Stimulated activated CD8-positive, alpha-beta memory T cell treated with anti-CD3 and anti-CD28 coated beads, Interleukin-2, amount 100 ng/mL, for 48 hours (primary cell): ENCODE measurements around the gene MRPL54.

Experiments used
- DNase-seq, 2 donors: peaks; one replicate each; pipeline ENCODE4 v3.0.0-alpha.2; 2020; ENCODE audit warnings: low read depth in 2 of 2

MRPL54 gene

DNA sequence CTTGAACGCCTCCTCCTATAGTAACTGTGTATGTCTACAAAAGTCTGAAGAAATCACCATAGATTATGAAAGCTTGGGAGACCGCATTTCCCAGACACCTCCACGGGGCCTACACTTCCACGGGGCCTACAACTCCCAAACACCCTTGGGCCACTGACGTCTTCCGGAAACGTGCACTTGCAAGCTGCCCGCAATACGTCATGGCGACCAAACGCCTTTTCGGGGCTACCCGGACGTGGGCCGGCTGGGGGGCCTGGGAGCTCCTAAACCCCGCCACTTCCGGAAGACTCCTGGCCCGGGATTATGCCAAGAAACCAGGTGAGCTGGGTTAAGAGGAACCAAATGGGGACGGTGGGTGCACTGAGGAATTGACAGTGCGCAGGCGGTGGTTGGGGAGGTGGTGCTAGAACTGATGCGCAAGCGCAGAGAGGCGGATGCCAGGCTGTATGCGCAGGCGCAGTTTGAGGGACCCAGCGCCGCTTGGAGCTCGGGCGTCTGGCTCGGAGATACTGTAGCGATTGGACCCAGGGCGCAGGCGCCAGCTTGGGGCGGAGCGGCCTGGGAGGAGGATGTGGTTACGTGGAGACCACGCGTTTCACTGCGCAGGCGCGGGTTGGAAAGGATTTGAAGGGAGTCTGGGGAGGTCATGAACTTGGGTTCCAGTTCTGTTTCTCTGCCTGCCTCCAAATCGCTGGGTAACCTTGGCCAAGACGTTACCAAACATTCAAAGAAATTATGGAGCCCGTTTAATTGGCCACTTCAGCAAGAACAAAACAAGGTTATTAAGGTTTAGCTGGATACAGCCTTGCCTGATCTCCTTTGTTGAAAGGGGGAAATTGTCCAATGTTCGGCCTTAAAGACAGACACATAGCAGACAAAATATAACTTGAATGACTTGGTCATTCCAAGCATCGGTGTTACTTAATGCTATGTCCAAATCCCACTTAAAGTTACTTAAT lies at the start of gene MRPL54:
MRPL54 (plus strand) TSS at position 182 of the 959 bp plus-strand sequence; CDS start at position 201, 19 bp downstream.
- DNase-seq = peak; percentile 99

DNA sequence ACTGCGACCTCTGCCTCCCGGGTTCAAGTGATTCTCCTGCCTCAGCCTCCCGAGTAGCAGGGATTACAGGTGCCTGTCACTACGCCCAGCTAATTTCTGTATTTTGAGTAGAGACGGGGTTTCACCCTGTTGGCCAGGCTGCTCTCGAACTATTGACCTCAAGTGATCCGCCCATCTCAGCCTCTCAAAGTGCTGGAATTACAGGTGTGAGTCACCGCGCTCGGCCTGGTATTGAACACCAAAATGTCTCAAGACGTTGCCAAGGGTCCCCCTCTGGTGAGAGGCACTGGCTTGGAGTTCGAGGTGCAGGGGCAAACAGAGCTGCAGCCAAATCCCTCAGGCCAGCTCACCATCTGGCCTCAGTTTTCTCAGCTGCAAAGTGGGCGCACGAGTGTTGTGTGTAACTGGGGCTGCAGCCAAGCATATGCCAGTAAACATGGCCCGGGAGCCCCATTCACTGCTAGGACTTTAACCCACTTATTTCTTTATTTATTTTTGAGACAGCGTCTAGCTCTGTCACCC lies 46.3 kb upstream of the MRPL54 start:
- DNase-seq = no peak

DNA sequence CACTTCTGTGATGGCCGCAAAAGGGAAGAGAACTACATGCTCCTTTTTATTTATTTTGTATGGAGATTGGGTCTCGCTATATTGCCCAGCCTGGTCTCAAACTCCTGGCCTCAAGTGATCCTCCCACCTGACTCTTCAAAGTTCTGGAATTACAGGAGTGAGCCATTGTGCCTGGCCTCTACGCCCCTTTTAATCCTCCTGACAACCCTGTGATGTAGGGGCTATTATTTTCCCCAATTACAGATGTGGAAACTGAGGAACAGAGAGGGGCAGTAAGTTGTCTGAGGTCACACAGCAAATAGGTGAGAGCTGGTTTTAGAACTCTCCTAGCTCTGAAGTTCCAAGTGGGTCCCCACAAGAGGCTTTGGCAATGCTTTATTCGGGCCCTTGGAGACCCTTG lies 42.6 kb upstream of the MRPL54 start:
- DNase-seq = no peak

DNA sequence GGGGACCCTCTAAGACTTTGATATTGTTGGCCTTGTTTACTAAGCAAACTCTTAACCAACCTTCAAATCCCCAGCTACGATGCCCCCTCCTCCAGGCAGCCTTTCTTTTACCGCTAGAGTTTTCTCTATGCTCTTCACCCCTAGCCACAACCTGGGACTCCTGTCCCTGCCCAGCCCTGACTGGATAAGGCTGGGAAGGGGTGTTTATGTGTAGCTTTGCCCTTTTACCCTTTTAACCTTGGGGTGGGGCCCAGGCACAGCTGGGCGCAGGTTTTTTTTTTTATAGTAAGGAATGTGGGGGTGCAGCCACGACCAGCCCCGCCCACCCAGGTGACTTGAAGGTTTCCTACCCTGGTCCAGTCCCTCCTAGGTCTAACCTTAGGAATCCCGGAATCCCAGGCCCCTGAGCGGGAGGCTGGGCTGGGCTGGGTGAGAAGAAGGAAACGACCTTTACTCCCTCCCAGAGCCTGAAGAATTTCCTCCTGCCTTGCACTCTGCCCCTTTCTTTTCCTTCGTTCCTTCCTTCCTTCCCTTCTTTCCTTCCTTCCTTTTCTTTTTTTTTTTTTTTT lies 42.0 kb upstream of the MRPL54 start:
- DNase-seq = no peak

DNA sequence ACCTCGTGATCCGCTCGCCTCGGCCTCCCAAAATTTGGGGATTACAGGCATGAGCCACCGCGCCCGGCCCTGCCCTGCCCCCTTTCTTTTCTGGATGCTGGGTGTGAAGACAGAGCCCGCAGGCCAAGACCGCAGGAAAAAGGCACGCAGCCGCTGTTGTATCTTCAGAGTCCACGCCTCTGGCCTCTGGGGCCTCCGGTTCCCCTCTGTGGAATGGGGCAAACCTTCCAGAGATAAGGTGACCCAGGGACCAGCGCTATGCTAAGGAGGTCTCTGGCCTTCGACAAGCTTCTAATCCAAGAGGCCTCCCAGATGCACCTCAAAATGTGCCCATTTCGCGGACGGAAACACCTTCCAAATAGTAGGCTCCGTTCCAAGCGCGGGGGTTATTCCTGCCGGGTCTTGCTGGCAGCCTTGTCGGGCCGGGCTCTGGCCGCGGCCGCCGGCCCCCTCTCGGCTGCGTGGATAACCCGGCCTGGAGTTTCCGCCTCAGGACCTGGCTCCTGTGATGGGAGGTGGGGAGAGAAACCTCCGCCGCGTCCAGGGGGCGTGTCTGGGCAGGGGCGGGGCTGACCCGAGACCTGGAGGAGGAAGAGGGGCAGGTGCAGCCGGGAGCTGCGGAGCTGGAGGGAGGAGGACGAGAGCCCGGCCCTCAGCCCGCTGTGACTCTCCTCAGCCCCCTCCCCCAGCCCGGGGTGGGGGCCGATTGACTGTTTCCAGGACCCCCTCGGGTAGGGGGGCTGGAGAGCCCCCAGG lies 41.2 kb upstream of the MRPL54 start:
- DNase-seq = peak; percentile 73 to 86

DNA sequence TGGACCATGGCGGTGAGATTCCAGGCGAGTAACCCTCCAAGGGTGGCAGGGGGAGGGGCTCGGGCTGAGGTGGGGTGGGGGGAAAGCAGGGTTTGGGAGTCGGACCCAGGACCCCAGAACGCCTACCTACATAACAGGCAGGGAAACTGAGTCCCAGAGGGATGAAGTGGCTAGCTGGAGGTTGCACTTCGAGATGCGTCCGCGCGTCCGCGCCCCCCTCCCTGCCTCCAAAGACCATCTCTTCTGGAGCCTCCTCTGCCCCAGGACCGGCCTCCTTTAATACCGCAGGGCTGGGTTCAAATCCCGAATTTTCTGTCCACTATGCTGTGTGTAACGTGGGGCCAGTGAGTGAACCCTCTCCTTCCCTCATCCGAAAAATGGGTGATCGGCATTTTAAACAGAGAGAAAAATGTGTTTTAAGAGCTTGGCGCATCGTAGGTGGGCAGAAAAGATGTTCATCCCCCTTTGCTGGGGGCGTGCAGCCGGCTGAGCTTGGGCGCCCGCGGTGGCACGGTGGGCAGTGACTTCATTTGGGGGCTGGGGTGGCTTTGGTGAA lies 40.5 kb upstream of the MRPL54 start:
- no peak for DNase-seq

DNA sequence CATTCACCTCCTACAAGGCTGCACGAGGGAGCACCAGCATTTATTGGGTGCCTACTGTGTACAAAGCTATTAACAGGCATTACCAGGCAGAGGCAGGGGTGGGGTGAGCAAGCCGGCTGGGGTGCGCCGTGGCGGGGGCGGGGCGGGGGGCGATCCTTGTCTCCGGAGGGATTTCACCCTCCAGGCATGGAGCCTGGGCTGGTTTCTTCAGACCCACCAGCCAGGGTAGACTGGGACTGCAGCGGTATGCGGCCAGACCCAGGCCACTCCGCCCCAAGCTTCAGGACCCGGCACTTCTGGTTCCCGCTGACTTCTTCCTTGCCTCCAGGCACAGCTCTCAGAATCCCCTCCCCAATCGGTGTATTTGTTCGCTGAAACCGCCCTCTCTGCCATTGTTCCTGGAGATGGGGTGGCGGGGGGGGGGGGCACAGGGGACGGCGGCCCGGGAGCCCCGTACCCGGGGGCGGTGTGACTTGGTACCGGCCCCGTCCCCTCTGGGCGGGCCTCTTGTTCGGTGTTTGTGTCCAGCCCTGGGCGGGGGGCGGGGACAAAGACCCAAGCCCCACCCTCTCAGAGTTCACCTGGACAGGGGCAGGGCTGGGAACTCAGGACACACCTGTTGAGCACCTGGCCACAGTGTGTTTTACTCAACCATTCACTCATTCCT lies 39.9 kb upstream of the MRPL54 start:
- DNase-seq = no peak

DNA sequence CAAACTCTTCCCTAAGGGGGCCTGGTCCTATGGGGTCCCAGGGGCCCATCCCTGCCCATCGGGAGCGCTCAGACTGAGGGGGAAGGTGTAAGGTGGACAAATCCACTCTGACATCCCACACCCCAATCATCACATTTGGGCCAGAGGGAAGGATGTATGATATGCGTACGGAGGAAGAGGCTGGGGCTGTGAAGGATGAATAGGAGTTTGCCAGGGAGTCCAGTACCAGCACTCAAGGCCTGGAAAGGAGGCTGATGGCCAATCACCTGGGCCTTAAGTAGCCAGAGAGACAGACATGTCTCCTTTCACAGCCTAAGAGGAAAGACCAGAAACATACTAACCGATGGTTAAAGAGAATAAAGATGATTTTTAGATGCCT lies 39.4 kb upstream of the MRPL54 start:
- DNase-seq = no peak

DNA sequence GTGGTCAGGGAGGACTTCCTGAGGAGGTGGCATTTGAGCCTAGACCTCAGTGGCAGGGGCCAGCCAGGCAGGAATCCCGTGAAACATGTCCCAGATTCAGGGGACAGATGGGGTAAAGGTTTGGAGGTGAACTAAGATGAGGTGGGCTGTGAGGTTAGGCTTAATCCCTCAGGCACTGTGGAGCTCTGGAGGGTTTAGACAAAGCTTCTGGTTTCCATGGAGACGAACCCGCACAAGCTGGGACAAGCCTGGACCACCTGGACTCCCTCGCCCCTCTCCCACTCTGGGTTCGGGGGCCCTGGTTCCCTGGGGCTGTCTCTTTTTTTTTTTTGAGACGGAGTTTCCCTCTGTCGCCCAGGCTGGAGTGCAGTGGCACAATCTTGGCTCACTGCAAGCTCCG lies 38.6 kb upstream of the MRPL54 start:
- no peak for DNase-seq

DNA sequence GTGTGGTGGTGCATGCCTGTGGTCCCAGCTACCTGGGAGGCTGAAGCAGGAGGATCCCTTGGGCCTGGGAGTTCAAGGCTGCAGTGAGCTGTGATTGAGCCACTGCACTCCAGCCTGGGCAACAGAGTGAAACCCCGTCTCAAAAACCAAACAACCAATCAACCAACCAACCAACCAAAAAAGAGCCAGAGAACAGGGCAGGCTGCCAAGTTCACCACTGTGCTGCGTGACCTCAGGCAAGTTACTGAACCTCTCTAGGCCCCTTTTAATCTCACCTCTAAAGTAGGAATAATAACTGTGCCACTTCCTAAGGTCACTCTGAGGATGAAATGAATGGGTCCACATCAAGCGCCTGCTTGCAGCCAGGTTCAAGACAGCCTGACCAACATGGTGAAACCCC lies 37.4 kb upstream of the MRPL54 start:
- no peak for DNase-seq

DNA sequence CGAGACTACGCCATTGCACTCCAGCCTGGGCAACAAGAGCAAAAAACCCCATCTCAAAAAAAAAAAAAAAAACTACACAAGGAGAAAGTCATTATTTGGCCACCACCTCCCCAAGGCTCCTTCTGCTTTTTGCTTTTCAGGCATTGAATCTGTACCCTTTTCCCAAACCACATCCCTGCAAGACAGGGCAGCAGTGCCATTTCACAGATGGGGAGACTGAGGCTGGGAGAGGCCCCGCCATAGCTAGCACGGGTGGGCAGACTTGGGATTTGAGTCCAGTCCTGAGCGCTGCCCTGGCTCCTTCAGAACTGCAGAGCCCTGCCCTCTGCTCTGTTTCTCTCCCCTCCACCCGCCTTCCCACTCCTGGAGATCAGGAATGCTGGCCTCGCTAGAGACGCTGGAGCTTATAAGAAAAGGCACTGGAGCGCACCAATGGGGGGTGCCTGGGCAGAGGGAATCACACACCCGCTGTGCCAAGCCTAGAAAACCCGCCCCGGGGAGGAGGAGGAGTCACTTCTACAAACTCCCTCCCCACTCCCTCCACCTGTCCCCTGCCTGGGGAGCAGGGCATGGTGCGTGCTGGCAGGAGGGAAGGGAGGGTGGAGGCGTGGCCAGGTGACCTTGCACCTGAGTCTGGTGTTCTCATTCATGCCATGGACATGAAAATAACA lies 36.7 kb upstream of the MRPL54 start:
- DNase-seq = no peak

DNA sequence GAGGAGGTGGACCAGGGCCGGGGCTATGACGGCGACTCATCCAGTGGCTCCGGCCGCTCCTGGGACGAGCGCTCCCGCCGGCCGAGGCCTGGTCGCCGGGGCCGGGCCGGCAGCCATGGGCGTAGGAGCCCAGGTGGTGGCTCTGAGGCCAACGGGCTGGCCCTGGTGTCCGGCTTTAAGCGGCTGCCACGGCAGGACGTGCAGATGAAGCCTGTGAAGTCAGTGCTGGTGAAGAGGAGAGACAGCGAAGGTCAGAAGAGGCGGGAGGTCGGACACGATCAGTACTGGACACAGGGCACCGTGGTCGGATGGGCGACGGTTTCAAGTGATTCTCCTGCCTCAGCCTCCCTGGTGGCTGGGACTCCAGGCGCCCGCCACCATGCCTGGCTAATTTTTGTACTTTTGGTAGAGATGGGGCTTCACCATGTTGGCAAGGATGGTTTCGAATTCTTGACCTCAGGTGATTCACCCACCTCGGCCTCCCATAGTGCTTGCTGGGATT lies 32.0 kb upstream of the MRPL54 start:
- no peak for DNase-seq

DNA sequence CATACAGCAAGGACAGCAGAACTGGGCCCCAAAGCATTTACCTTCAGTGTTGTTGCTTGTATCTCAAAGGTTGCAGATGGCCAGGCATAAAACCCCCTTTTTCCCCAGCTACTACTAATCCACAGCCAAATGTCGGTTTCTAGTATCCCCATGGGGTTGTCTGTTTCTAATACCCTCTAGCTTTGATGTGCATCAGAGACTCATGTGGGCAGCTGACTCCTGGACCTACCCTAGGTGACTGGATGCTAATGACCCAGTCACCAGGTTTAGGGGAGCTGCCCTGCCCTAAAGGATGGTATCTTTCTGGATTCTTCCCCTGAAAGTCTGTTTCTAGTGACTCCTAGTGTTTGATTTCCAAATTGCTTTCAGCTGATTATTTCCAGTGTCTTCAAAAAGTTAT lies 30.4 kb upstream of the MRPL54 start:
- DNase-seq = no peak

DNA sequence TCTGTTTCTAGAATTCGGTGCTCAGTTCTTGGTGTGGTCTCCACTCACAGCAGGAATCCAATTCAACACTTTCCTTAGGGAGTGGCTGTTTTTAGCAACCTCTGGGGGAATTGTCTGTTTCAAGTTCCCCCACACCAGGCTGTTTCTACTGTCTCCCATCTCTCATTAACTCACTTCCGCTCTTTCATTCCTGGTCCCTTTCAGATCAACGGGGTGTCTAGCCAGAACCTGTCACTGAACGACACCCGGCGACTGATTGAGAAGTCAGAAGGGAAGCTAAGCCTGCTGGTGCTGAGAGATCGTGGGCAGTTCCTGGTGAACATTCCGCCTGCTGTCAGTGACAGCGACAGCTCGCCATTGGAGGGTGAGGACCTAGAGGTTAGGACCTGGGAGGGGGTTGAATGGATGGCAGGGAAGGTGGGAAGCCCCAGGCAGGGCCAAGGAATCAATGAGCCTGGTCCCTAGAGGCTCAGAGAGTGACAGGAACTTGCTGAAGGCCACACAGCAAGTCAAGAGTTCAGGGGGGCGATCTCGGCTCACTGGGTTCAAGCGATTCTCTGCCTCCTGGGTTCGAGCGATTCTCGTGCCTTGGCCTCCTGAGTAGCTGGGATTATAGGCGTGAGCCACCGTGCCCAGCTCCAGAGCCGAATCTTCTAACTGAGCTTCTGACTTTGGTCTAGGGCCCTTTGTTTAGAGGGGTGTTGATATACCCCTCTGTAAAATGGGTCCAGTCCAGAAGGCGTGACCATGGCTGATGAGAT lies 28.8 kb upstream of the MRPL54 start:
- no peak for DNase-seq

DNA sequence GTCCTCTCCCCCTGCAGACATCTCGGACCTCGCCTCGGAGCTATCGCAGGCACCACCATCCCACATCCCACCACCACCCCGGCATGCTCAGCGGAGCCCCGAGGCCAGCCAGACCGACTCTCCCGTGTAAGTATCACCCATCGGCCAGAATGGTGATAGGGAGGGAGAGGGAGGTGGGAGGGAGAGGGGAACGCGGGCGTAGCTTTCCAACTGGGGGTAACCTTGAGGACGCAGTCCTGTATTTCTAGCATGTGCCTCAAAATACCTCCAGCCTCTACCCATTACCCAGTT lies 28.2 kb upstream of the MRPL54 start:
- no peak for DNase-seq

DNA sequence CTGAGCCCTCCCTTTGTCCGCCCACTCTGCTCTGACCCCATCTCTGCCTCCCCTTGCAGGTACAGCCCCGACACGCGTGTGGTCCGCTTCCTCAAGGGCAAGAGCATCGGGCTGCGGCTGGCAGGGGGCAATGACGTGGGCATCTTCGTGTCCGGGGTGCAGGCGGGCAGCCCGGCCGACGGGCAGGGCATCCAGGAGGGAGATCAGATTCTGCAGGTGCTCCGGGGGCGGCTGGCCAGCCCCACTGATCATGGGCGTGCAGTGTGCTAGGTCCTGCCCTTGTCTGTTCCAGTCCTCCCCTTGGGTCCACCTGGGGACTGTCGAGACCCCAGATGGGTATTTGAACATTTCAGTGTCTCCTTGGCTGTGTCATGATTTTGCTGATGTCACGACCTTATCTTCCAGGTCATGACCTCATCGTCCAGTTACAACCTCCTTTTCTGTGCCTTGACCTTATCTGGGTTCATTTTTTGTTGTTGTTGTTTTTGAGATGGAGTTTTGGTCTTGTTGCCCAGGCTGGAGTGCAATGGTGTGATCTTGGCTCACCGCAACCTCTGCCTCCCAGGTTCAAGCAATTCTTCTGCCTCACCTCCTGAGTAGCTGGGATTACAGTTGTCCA lies 26.3 kb upstream of the MRPL54 start:
- DNase-seq = no peak

DNA sequence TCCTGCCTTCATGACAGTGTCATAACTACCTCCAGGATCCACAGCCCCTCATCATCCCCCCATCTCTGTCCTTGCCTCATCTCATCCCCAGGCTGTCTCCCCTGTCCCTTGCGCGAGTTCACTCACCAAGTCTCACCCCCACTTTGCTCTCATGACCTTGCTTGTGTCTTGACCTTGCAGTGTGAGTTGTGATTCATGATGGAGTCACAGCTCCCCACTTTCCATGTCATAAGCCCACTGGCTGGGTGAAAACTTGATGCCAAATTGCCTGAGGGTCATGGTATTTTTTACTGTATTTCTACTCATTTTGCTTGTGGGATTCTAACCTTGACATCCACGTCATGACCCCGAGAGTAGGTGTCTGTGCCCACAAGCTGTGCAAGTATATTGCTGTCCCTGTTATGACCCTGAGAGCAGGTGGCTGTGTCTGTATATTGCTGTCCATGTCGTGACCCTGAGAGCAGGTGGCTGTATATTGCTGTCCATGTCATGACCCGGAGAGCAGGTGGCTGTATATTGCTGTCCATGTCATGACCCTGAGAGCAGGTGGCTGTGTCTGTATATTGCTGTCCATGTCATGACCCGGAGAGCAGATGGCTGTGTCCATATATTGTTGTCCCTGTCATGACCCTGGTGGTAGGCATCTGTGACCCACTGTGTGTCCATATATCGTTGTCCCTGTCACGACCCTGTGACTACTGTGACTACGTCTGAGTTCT lies 24.8 kb upstream of the MRPL54 start:
- DNase-seq = no peak

DNA sequence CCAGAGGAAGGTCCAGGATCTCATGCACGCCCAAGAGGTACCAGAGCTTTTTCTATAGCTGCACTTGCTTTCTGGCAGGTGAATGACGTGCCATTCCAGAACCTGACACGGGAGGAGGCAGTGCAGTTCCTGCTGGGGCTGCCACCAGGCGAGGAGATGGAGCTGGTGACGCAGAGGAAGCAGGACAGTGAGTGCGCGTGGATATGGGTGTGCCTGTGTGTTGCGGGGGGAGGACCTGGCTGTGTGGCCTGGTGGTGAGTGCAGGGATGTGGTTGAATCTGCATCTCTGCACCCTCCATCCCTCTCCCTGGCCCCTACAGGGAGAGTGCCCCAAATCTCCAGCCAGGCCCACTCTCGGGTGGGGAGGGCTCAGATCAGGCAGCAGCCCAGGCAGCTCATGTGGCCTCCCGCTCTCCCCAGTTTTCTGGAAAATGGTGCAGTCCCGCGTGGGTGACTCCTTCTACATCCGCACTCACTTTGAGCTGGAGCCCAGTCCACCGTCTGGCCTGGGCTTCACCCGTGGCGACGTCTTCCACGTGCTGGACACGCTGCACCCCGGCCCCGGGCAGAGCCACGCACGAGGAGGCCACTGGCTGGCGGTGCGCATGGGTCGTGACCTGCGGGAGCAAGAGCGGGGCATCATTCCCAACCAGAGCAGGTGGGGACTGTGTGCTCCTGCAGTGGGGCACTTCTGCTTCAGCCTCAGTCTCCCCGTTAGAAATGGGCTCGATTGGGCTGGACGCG lies 23.8 kb upstream of the MRPL54 start:
- DNase-seq = no peak
